Esophagus (tissue), 2 donors: ENCODE data around the gene ZFP3. TPM values are rescaled to one million over a fixed set of nuclear protein-coding genes. Genes with fewer than 3 reads are reported as not detected.

Experiments
- polyA plus RNA-seq, 2 donors: library from polyadenylated mRNA; stranded (reverse); fragments of 200-250 nt; gene quantifications; one replicate each; pipeline ENCODE4 v1.2.3, GENCODE V29; 2013
- donor health status: healthy with polysubstance abuse.
- donor health status: Bipolar disorder and iron deficiency.

Gene ZFP3
- polyA plus RNA-seq, 2 donors, result 1.5 to 1.8 TPM

Other genes starting within 250 kb of the ZFP3 start
- 100 to 1,000 TPM in 1 of 2 donors, 10 to 100 TPM in 1; 86.1 to 161 TPM for gene MINK1, start 245.1 kb upstream of the ZFP3 start, polyA plus RNA-seq
- under 1 TPM; 0.58 to 0.71 TPM for gene C17orf107, start 178.9 kb upstream of the ZFP3 start, polyA plus RNA-seq
- gene CHRNE, start 175.4 kb upstream of the ZFP3 start, polyA plus RNA-seq, result under 1 TPM; 0.16 to 0.47 TPM
- gene GP1BA, start 146.2 kb upstream of the ZFP3 start, polyA plus RNA-seq, result under 1 TPM; 0.02 to 0.12 TPM
- gene SLC25A11, start 138.4 kb upstream of the ZFP3 start, polyA plus RNA-seq, result 10 to 100 TPM; 18.3 to 43.4 TPM
- 100 to 1,000 TPM in 1 of 2 donors, 10 to 100 TPM in 1; 79.5 to 149 TPM for gene RNF167, start 138.2 kb upstream of the ZFP3 start, polyA plus RNA-seq
- gene PFN1, start 129.9 kb upstream of the ZFP3 start, polyA plus RNA-seq, result 100 to 1,000 TPM; 371 to 761 TPM
- 10 to 100 TPM in 1 of 2 donors, 1 to 10 TPM in 1; 1.7 to 10.8 TPM for gene ENO3, start 127.3 kb upstream of the ZFP3 start, polyA plus RNA-seq
- gene SPAG7, start 110.7 kb upstream of the ZFP3 start, polyA plus RNA-seq, result 10 to 100 TPM; 48.9 to 56.4 TPM
- gene CAMTA2, start 90.8 kb upstream of the ZFP3 start, polyA plus RNA-seq, result 10 to 100 TPM; 26.3 to 50.8 TPM
- 1 to 10 TPM in 1 of 2 donors, under 1 TPM in 1; 0.67 to 1.2 TPM for gene INCA1, start 80.9 kb upstream of the ZFP3 start, polyA plus RNA-seq
- gene KIF1C, start 80.5 kb upstream of the ZFP3 start, polyA plus RNA-seq, result 10 to 100 TPM; 64.7 to 71.6 TPM
- gene SLC52A1, start 43.0 kb upstream of the ZFP3 start, polyA plus RNA-seq, result 1 to 10 TPM in 1 of 2 donors, under 1 TPM in 1; 0.92 to 3.1 TPM
- gene ZNF232, start 33.4 kb downstream of the ZFP3 start, polyA plus RNA-seq, result 1 to 10 TPM; 4.3 to 5.8 TPM
- under 1 TPM; 0.02 to 0.04 TPM for gene USP6, start 37.6 kb downstream of the ZFP3 start, polyA plus RNA-seq
- 1 to 10 TPM in 1 of 2 donors, under 1 TPM in 1; 0.86 to 1.7 TPM for gene ZNF594, start 113.4 kb downstream of the ZFP3 start, polyA plus RNA-seq
- gene SCIMP, start 156.4 kb downstream of the ZFP3 start, polyA plus RNA-seq, result under 1 TPM; 0.18 to 0.29 TPM
- gene RABEP1, start 203.8 kb downstream of the ZFP3 start, polyA plus RNA-seq, result 1 to 10 TPM; 8.8 to 9.0 TPM